22Rv1 (cell line): ENCODE results near the gene ZNF423.

Source experiments
- ZFX ChIP-seq: fragments of 450-650 bp; IDR thresholded peaks from 2 replicates; pipeline ENCODE4 v1.6.1; 2017; ENCODE audit warnings: antibody characterized with exemption, borderline replicate concordance
- TF ChIP-seq, protein P1 (sequence below): fragments of 450-650 bp; IDR thresholded peaks from 2 replicates; pipeline ENCODE4 v1.5.1; 2017; ENCODE audit warnings: mild to moderate bottlenecking

DNA sequence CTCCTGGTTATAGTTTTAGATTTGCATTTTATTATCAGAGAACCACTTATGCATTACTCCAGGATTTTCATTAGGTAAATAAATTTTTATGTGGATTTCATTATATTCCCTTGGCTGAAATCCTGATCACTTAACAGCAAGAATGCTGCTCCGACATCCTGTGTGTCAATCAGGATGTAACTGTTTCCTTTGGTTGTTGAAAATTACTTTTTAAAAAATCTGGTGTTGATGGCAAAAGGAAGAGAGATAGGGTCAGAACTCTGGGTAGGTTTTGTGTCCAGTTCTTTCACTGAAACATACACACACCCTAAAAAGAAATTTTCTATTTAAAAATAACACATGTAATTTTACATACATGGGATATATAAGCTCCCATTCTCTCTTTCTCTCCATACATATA lies 30.9 kb downstream of the ZNF423 start:
- TF ChIP-seq, protein P1, sequence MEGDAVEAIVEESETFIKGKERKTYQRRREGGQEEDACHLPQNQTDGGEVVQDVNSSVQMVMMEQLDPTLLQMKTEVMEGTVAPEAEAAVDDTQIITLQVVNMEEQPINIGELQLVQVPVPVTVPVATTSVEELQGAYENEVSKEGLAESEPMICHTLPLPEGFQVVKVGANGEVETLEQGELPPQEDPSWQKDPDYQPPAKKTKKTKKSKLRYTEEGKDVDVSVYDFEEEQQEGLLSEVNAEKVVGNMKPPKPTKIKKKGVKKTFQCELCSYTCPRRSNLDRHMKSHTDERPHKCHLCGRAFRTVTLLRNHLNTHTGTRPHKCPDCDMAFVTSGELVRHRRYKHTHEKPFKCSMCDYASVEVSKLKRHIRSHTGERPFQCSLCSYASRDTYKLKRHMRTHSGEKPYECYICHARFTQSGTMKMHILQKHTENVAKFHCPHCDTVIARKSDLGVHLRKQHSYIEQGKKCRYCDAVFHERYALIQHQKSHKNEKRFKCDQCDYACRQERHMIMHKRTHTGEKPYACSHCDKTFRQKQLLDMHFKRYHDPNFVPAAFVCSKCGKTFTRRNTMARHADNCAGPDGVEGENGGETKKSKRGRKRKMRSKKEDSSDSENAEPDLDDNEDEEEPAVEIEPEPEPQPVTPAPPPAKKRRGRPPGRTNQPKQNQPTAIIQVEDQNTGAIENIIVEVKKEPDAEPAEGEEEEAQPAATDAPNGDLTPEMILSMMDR: no peak
- TF ChIP-seq ZFX: no peak
